ENCODE results near the gene GBP3. TPM values are rescaled to one million over a fixed set of nuclear protein-coding genes. Genes with fewer than 3 reads are reported as not detected.

The GBP3 gene
- total and polyA plus RNA-seq, 2 experiments from 2014 or later, result 0.09 TPM; not detected in 1

GRCh38 chr1:89043940-89044339 is 21.3 kb upstream of the GBP3 start:
- no peak for DNase-seq (ENCODE audit: low read depth in 1 of 2, low spot score in 1 of 2)
- H3K36me3 ChIP-seq, result no peaks in the 10 kb centered on the region
- H3K4me3 ChIP-seq, result no peak overlapping the region
- TF ChIP-seq CTCF (IDR thresholded peaks at IDR 0.05; ENCODE audit: low read depth, low read length), result no peak
- no peaks in the 10 kb centered on the region for H3K4me1 ChIP-seq (ENCODE audit: low read depth)
- no peaks in the 10 kb centered on the region for H3K27me3 ChIP-seq
- no peak overlapping the region for H3K27ac ChIP-seq
- no peaks in the 10 kb centered on the region for H3K9me3 ChIP-seq (ENCODE audit: low read depth)

GRCh38 chr1:89042491-89042890 is 19.8 kb upstream of the GBP3 start:
- Histone ChIP-seq H3K4me1 (ENCODE audit: low read depth) (no peaks in the 10 kb centered on the region), H3K9me3 (ENCODE audit: low read depth) (no peaks in the 10 kb centered on the region), H3K27me3 (no peaks in the 10 kb centered on the region), H3K36me3 (no peaks in the 10 kb centered on the region), H3K27ac (no peak overlapping the region), H3K4me3 (no peak overlapping the region)
- DNase-seq (ENCODE audit: low read depth in 1 of 2, low spot score in 1 of 2), result no peak
- no peak for TF ChIP-seq CTCF (IDR thresholded peaks at IDR 0.05; ENCODE audit: low read depth, low read length)

GRCh38 chr1:89041721-89042120 is 19.1 kb upstream of the GBP3 start:
- DNase-seq (ENCODE audit: low read depth in 1 of 2, low spot score in 1 of 2), result no peak
- no peaks in the 10 kb centered on the region for H3K9me3 ChIP-seq (ENCODE audit: low read depth)
- no peaks in the 10 kb centered on the region for H3K27me3 ChIP-seq
- H3K4me1 ChIP-seq (ENCODE audit: low read depth), result no peaks in the 10 kb centered on the region
- H3K36me3 ChIP-seq, result no peaks in the 10 kb centered on the region
- H3K4me3 ChIP-seq, result no peak overlapping the region
- TF ChIP-seq CTCF (IDR thresholded peaks at IDR 0.05; ENCODE audit: low read depth, low read length), result no peak
- no peak overlapping the region for H3K27ac ChIP-seq

GRCh38 chr1:89041119-89041641 is 18.5 kb upstream of the GBP3 start:
- TF ChIP-seq CTCF (IDR thresholded peaks at IDR 0.05; ENCODE audit: low read depth, low read length), result no peak
- Histone ChIP-seq H3K36me3 (no peaks in the 10 kb centered on the region), H3K9me3 (ENCODE audit: low read depth) (no peaks in the 10 kb centered on the region), H3K27me3 (no peaks in the 10 kb centered on the region), H3K4me1 (ENCODE audit: low read depth) (no peaks in the 10 kb centered on the region), H3K27ac (no peak overlapping the region), H3K4me3 (no peak overlapping the region)
- DNase-seq (ENCODE audit: low read depth in 1 of 2, low spot score in 1 of 2), result peak in 1 of 2 donors; percentile 63

GRCh38 chr1:89040315-89040626 is 17.6 kb upstream of the GBP3 start:
- no peaks in the 10 kb centered on the region for H3K9me3 ChIP-seq (ENCODE audit: low read depth)
- no peak overlapping the region for H3K4me3 ChIP-seq
- no peaks in the 10 kb centered on the region for H3K4me1 ChIP-seq (ENCODE audit: low read depth)
- H3K27ac ChIP-seq, result no peak overlapping the region
- TF ChIP-seq CTCF (IDR thresholded peaks at IDR 0.05; ENCODE audit: low read depth, low read length), result no peak
- H3K27me3 ChIP-seq, result no peaks in the 10 kb centered on the region
- H3K36me3 ChIP-seq, result no peaks in the 10 kb centered on the region
- DNase-seq (ENCODE audit: low read depth in 1 of 2, low spot score in 1 of 2), result no peak

DNA sequence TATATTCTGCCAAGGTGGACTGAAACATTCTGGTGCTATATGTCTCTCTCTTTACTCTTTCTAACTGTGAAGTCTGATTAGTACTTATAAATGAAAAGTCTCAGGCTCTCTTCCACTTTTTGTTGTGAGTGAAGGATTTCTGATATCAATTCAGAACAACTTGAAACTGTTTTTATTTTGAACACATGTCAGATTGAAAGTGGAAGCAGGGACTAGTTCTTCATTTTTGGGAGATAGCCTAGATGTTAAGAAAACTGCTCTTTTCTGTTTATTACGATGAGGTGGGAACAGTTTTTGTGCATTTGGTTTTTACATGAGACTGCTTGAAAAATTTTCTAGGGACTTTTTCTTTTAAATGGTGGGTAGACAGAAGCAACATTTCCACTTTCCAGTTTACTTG is 14.5 kb upstream of the GBP3 start:
- Histone ChIP-seq H3K27me3 (no peaks in the 10 kb centered on the region), H3K4me1 (ENCODE audit: low read depth) (no peaks in the 10 kb centered on the region), H3K9me3 (ENCODE audit: low read depth) (no peaks in the 10 kb centered on the region), H3K4me3 (no peak overlapping the region), H3K27ac (no peak overlapping the region), H3K36me3 (no peaks in the 10 kb centered on the region)
- no peak for DNase-seq (ENCODE audit: low read depth in 1 of 2, low spot score in 1 of 2)
- TF ChIP-seq CTCF (IDR thresholded peaks at IDR 0.05; ENCODE audit: low read depth, low read length), result no peak
